Dermis blood vessel endothelial cell (primary cell): ENCODE measurements around the gene GRIK2. TPM values are rescaled to one million over a fixed set of nuclear protein-coding genes. Genes with fewer than 3 reads are reported as not detected.

ENCODE experiments used
- DNase-seq: peaks from one replicate; pipeline ENCODE4 v3.0.0; 2010
- total RNA-seq: library from RNA; depleted of rRNA; stranded (reverse); fragments of >200 nt; gene quantifications from 2 replicates; pipeline ENCODE4 v1.2.3, GENCODE V29; 2014

GRIK2 gene
- total RNA-seq, 1 donor from 2014 or later = 0.34 TPM

DNA sequence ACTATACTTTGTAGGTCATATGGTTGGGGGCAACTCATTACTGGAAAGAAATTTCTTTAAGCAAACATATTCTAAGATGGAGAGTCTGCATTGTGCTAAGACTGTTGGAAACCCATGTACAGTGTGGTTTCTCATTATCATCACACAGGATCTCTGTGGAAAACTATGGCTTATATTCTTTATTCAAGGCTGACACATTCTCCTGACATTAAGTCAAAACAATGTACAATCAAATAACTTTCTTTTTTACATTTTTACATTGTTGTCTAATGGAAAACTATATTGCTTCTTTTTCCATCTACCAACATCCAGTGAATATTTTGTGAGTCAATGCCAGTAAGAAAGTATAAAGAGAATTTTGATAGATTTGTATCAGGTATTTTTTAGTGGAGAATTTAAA lies 417.6 kb downstream of the GRIK2 start:
- no peak for DNase-seq

DNA sequence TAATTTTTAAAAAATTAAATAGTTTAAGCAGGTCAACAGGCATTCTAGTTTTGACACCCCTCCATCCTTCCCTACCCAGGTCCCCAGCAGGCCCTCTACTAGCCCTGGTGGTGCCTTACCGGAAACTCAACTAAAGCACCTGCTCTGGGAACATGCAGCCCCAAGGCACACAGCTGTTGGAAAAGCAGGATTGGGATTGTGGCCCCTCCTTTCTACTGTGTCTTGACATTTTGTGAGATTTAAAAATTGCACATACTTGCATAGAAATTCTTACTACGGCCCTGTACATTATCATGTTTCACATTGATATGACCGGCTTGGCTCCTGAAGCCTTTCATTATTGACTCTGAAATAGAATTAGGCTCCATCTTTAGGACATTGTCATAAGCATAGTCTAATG lies 423.2 kb downstream of the GRIK2 start:
- no peak for DNase-seq

DNA sequence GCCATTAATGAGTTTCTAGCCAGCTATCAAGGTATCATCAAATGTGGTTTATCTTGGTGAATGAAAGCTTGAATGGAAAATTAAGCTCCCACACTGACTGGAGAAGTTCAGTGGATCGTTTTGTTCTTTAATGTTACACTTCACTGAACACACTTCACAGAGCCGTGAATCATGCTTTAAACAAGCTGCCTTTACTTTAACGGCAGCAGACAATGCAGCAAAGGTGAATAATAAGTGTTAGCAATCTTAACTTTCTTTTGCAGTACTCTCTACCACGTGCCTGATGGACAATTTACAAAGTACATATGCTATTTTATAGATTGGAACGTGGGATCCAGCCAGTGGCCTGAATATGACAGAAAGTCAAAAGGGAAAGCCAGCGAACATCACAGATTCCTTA lies 424.5 kb downstream of the GRIK2 start:
- no peak for DNase-seq

- DNase-seq = no peak
Observed at GRCh38 chr6:101824551-101825345, 431.2 kb downstream of the GRIK2 start.

DNA sequence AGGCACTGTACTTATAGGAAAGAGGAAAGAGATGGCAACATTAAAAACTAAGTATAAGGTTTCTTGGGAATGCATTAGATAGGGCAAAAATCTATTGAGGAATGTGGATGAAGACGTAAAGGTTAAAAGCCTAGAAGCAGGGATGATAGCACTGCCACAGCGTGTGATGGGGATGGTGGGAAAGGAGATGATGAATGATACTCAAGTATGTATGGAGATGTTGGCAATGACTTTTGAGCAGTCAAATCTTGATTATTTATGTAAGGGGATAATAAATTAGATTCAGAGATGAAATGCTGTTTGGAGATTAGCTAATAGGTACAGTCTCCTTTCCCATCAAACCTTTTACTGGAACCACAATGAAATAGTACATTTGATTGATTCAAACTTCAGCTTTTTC lies 432.8 kb downstream of the GRIK2 start:
- no peak for DNase-seq

- DNase-seq = no peak
Observed at GRCh38 chr6:101826678-101827077, 433.2 kb downstream of the GRIK2 start.

- DNase-seq = no peak
Observed at GRCh38 chr6:101830501-101831031, 437.1 kb downstream of the GRIK2 start.

DNA sequence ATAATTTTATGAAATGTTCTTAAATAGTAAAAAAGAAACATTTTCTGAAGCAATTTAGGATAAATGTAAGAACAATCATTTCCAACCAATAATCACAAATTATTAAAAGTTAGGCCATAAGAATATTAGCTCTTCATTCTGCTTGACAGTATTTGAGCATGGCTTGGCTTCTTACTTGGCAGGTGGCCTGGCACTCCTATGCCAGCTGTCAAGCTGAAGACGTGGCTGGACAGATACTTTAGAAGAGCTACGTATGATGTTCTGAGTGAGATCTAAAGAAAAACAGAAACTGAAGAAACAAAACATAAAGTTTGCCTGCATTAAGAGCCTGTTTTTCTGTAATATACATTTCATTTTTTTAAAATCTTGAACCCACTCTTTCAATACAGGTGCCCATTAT lies 438.9 kb downstream of the GRIK2 start:
- no peak for DNase-seq

DNA sequence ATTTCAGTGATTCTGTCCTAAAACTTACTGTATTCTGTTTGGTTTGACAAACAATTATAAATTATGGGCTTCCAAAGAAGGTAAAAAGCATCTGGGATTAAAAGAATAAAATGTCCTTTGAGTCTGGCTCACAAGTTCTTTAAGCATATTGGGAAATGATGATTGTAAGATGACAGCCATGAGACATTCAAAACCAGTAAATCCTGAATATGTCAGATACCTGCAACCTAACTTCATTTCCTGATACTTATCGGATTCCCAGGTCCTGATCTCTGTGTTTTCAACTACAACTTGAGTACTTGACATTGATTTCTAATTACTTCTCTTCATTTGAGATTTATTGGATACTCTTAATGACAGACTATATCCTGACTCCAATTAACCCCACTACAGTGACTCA lies 446.6 kb downstream of the GRIK2 start:
- DNase-seq = no peak

DNA sequence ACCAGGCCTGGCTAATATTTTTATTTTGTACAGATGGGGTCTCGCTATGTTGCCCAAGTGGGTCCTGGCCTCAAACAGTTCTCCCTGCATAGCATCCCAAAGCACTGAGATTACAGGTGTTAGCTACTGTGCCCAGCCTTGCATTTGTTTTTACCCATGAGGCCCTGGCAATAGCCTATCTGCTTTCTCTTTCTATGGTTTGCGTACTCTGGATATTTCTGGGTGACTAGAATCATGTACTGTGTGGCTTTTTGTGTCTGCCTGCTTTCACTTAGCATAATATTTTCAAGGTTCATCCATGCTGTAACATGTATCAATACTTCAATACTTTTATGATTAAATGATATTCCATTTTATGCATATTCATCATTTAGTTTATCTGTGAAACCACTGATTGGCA lies 451.7 kb downstream of the GRIK2 start:
- DNase-seq = no peak

- no peak for DNase-seq
Observed at GRCh38 chr6:101845621-101846020, 452.1 kb downstream of the GRIK2 start.

DNA sequence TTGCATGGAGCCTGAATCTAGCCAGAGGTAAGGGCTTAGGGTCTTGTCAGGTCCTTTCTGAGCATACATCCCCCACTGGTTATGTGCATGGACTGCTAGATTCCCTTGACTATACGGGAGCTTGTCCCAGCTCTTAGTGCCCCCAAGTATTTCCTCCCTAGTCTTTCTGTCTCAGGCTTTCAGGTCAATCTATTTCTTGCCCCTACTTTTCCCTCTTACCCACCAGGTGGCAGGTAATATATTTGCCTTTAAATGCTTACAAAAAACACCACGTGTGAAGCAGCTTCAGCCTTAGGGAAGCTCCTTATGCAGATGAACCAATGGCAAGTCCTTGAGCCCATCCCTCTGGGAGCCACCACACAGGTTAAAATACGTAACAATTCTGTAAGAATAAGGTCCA lies 454.2 kb downstream of the GRIK2 start:
- DNase-seq = no peak

DNA sequence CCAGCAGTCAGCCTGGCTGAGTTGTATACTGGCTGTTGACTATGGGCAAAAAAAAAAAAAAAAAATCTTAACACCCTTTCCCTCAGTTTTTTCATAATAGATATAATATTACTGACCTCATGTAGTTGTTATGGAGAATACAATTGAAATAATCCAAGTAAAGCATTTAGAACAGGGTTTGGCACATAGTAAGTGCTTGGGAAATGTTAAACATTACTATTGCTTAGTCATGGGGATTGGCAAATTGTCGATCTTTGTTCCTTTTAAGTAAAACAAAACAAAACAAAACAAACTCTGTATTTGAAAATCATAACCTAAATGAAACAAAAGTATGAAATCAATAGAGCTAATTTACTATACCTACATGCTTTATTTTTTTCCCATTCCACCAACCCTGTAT lies 458.4 kb downstream of the GRIK2 start:
- no peak for DNase-seq

DNA sequence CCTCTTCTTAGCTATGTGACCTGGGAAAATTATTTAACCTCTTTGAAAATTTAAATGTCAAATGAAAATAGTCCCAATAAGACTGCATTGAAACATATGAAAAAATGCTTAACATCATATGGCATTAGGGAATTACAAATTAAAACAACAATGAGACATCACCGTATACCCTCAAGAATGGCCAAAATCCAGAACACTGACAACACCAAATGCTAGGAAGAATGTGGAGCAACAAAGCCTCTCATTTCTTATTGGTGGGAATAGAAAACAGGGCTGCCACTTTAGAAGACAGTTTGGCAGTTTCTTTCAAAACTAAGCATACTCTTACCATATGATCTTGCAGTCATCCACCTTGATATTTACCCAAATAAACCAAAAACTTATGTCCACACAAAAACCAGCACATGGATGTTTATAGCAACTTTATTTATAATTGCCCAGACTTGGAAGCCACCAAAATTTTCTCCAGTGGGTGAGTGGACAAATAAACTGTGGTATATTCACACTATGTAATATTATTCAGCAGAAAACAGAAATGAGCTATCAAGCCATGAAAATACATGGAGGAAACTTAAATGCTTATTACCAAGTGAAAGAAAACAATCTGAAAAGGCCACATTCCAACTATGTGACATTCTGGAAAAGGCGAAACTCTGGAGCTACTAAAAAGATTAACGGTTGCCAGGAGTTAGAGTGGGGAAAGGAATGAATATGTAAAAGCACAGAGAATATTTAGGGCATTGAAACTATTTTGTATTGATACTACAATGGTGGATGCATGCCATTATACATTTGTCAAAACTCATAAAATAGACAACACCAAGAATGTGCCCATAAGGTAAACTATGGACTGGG lies 459.9 kb downstream of the GRIK2 start:
- no peak for DNase-seq

DNA sequence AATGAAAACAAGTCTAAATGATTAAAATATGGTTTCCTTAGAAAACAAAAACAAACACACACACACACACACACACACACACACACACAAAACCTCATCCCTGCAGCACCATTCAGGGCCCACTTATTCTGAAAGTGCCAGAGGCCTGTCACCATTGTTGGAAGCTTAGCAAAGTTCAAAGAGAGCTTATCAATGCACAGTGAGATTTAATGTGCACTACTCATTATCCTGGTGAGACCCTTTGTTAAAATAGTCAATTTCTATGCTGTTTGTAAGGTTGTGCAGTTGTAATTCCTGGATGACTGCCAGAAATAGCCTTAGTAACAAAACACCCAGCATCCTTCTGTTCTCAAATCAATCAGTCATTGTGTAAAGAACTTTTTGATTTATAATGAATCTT lies 482.9 kb downstream of the GRIK2 start:
- DNase-seq = no peak

DNA sequence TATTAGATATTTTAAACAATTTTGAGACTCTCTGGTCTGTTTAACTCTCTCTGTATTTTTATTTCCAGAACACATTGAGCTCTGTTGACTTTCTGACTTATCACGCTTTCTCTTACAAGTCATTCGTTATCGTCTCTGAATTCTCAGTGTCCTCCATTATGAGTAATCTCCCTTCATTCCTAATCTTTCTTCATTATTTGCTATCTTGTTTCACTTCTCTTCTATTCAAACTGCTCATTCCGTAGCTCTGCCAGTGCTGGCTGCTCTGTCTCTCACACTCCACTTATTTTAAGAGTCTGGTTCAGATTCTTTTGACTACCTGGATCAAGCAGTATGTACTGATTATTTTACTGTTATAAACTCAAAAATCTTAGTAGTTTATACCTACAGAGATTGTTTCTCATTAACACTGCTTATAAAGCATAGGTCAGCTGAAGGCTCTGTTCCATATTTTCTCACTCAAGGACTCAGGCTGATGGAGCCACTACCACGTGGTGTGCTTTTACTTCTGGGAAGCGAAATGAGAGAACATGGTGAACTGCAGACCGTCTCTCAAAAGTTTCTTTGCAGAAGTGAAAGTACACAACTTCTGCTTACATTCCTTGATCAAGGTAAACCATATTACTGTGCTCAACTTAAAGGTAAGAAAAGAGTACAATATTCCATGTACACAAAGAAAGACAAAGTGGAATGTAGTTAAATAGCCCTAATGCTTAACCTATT lies 485.2 kb downstream of the GRIK2 start:
- no peak for DNase-seq

DNA sequence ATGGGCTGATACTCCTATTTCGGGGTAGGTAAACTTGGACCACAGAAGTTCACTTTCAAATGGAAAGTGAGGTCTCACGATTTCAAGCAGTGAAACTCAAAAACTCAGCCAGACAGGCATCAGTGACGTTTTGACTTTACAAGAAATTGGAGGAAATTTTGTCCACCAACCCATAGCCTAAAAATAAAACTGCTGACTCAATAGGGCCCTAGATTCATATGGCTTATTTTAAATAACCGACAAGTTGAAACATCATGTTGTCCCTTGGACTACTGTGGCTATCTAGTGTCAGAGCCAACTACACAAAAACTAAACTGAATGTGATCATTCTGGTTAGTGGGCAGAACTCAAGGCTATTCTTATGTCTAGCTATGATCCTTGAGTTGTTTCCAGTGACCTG lies 486.3 kb downstream of the GRIK2 start:
- no peak for DNase-seq

DNA sequence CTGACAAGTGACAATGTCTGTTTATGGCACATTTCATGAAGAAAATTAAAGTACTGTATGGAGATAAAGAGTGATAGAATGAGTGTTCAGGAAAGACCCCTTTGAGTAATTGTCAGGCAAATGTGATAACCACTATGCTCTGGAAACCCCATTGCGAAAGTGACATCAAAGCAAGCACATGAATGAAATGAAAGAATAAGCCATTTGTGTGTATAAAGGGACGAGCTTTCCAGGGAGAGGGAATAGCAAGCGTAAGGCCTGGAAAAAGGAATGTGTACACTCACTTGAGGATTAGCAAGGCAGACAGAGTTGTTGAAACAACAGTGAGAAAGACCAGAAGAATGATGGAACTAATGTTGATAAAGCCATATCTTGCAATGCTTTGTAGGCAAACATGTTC lies 490.0 kb downstream of the GRIK2 start:
- DNase-seq = no peak

- DNase-seq = no peak
Observed at GRCh38 chr6:101887532-101887931, 494.0 kb downstream of the GRIK2 start.

DNA sequence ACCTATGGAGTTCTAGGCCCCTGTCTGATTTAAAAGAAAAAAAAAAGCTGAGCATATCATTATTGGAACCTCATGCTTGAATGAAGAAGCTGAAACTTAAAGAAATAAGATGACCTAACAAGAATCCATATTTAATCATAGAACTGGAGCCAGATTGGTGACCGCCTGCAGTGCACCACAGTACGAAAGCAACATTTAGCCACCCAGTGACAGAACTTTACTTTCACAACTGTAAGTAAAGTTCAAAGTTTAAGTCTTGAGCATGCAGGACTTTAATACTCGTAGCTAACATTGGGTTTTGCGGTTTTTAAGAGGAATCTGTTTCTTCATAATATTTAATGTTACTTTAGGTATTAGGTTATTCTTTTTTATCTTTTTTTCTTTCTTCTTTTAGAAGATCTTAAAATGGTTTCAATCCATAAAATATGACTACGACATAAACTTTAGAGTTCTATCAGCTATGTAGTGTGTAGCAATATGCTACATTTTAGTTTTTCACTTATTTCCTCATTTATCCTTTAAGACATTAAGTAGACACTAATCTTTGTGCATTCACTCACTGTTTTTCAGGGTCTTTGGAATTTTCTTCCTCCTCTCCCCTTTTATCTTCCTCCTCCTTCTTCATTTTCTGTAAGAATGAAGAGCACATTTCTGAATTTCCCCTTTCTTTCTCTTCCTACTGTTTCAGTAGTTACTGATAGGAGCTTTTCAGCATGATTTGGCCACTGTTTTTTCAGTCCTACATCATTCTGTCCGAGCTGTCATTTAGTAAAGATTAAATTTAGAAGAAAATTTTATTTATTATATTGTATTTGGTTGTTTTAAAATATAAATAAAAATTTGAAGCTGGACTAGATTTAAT lies 514.1 kb downstream of the GRIK2 start:
- no peak for DNase-seq

GRCh38 chr6:101909366-101909765 lies 515.9 kb downstream of the GRIK2 start:
- no peak for DNase-seq

DNA sequence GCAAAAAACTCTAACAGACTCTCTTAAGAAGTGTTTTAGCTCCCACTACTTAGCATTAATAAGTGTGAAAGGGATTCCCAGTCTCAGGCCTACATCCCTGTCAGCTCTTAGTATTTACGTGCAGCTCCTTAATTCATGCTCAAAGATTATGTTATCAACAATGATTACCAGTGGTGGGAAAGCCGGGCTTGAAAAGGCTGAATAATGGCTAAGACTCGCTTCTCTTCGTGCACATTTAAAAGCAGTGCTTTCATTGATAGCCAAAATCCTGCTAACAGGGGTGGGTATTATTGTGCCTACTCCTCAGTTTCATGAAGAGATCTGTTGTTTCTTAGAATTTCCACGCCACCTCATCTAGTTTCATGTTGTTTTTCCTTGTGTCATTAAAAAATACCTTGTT lies 518.8 kb downstream of the GRIK2 start:
- DNase-seq = no peak
